Measurements from ENCODE around the gene NANOS1.

The NANOS1 gene

GRCh38 chr10:119029613-119030420 lies at the start of gene NANOS1:
Gene NANOS1, plus strand, starts transcription at chr10:119029714. Its CDS starts 88 bp downstream, at chr10:119029802.
- DNase-seq (ENCODE audit: low spot score): peak; percentile 41

- no peak for DNase-seq (ENCODE audit: low spot score)
These were observed 49.2 kb upstream of the NANOS1 start for GRCh38 chr10:118980135-118980865.

GRCh38 chr10:118980870-118981269 lies 48.6 kb upstream of the NANOS1 start:
- DNase-seq (ENCODE audit: low spot score): no peak

- no peak for DNase-seq (ENCODE audit: low spot score)
These were observed 47.6 kb upstream of the NANOS1 start for GRCh38 chr10:118981946-118982345.

GRCh38 chr10:118982366-118982765 lies 47.1 kb upstream of the NANOS1 start:
- DNase-seq (ENCODE audit: low spot score): no peak

GRCh38 chr10:118983263-118983662 lies 46.3 kb upstream of the NANOS1 start:
- DNase-seq (ENCODE audit: low spot score): no peak

GRCh38 chr10:118985576-118985975 lies 43.9 kb upstream of the NANOS1 start:
- no peak for DNase-seq (ENCODE audit: low spot score)

- no peak for DNase-seq (ENCODE audit: low spot score)
These were observed 42.4 kb upstream of the NANOS1 start for GRCh38 chr10:118986815-118987790.

GRCh38 chr10:118990326-118990725 lies 39.2 kb upstream of the NANOS1 start:
- DNase-seq (ENCODE audit: low spot score): no peak

- no peak for DNase-seq (ENCODE audit: low spot score)
These were observed 37.0 kb upstream of the NANOS1 start for GRCh38 chr10:118992496-118992895.

- no peak for DNase-seq (ENCODE audit: low spot score)
These were observed 36.3 kb upstream of the NANOS1 start for GRCh38 chr10:118993214-118993613.

GRCh38 chr10:118994321-118994720 lies 35.2 kb upstream of the NANOS1 start:
- DNase-seq (ENCODE audit: low spot score): no peak

GRCh38 chr10:118995739-118996138 lies 33.8 kb upstream of the NANOS1 start:
- DNase-seq (ENCODE audit: low spot score): no peak

- DNase-seq (ENCODE audit: low spot score): no peak
These were observed 32.1 kb upstream of the NANOS1 start for GRCh38 chr10:118997379-118997778.

GRCh38 chr10:118998183-118998582 lies 31.3 kb upstream of the NANOS1 start:
- no peak for DNase-seq (ENCODE audit: low spot score)

GRCh38 chr10:119001717-119002500 lies 27.6 kb upstream of the NANOS1 start:
- DNase-seq (ENCODE audit: low spot score): no peak

- no peak for DNase-seq (ENCODE audit: low spot score)
These were observed 25.8 kb upstream of the NANOS1 start for GRCh38 chr10:119003572-119004289.

- no peak for DNase-seq (ENCODE audit: low spot score)
These were observed 24.0 kb upstream of the NANOS1 start for GRCh38 chr10:119005362-119006043.

- peak; percentile 85 for DNase-seq (ENCODE audit: low spot score)
These were observed 22.9 kb upstream of the NANOS1 start for GRCh38 chr10:119006451-119007210.
